KG1 (cell line): ENCODE data around the gene ZIC1.

Source experiments
- DNase-seq: peaks from one replicate; lab custom pipeline; 2025; lab: John Stamatoyannopoulos, UW

The ZIC1 gene

DNA sequence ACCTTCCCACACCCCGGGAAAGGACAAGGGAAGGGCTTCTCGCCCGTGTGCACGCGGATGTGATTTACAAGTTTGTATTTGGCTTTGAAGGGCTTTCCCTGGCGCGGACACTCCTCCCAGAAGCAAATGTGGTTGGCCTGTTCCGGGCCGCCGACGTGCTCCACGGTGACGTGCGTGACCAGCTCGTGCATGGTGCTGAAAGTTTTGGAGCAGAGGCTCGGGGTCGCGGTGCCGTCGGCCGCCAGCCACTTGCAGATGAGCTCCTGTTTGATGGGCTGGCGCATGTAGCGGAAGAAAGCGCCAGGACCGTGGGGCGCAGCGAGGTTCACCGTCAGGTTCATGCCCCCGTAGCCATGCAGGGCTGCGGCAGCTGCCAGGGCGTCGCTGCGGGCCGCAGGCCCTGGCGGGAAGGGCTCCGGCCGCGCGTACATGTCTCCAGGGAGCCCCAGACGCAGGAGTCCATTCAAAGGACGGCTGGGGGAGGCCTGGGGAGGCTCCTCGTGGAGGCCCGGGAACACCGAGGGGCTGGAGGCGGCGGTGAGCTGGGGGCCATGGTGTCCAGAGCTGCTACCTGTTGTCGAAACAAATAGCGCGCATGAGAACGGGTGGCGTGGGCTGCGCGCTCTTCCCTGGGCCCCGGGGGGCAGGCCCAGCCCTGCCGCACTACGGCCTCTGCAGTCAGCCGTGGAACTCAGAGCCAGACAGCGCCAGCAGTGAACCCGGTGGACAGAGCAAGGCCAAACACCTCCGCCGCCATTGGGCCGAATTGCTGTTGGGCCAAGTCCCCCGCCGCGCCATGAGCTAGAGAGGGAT, 13.1 kb upstream of the ZIC1 start:
- DNase-seq = no peak

- DNase-seq = no peak
Measured at GRCh38 chr3:147396712-147397046, 12.5 kb upstream of the ZIC1 start.

DNA sequence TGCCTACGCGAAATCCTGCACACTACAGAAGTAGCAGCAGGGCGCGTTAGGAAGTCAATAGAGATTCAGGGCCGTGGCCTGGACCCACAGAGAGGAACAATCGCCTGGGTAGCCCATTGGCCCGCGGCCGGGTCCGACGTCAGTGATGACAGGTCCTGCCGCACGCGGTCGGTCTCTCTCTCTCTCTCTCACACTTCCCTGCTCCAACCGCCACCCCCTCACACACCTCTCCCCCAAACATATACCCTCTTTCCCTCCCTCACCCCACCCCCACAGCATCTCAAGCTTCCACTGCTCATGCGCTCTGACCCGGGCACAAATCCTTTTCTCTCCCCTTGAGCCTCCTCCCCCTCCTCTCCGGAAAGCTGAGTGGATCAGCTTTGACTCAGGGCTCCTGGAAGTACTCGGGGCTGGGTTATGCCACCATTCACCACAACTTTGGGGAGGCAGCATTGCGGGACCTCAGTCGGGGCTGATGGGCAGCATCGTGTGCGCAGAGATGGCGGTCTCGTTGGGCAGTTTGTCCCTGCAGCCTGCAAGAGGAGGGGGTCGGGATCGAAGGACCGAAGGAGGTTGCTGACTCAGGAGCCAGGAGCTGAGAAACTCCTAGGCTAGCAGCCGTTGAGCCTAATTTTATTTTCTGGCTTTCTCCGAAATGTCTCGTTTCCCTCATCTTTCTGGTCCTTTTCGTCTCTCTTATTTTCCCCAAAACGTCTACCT, 11.8 kb upstream of the ZIC1 start:
- DNase-seq = no peak

- DNase-seq = no peak
Measured at GRCh38 chr3:147397875-147398812, 11.0 kb upstream of the ZIC1 start.

GRCh38 chr3:147398813-147399534, 10.2 kb upstream of the ZIC1 start:
- no peak for DNase-seq

DNA sequence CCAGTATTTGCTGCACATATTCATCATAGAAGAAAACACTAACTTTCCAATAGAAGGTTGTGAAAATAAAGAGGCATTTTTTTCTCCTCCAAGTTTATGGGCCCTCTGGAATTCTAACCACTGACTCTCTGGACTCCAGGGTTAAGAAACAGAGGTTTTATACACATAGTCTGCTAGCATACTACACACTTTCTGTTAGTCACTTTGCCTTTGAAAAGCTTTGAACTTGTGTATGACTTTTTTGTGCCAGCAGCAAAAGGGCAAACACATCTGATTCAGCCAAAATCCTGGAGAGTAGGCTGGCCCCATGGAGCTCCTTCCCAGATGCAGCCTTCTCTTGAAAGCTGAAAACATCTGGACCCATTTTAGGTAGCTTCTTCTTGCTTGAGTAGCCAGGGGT, 9.1 kb upstream of the ZIC1 start:
- no peak for DNase-seq

DNA sequence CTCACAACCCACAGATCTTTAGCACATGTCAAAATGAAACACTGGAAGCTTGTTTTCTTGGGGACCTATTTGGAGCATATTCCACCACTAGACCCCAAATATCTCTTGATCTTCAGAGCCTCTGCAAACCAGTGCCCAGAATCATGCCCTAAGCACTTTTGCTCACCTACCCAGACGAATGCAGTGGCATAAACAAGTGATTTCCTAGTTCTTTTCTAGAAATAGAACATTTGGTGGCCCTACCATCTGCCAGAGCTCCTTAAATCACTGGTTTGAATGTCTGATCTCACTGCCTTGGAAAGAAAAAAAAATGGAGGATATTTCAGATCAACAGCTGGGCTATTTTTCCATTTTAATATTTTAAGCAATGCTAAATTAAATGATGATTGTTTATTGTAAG, 8.2 kb upstream of the ZIC1 start:
- DNase-seq = no peak

GRCh38 chr3:147401421-147401820, 7.7 kb upstream of the ZIC1 start:
- DNase-seq = no peak

DNA sequence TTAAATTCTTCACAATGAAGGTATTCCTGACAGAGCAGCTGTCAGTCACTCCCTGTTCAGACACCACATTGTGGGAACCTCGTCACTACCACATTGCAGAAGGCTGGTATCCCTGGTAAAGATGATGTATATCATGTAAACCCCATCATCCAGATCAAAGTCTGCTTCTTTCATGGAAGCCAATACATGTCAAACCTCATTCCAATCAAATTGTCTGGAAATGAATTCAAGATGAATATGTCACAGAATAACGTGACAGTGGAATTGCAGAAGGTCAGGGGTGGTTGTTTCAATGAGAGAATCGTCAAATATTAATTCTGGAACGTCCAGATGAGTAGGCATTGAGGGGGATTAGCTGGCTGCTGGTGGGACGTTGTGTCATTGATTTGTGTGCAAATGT, 7.0 kb upstream of the ZIC1 start:
- DNase-seq = no peak

DNA sequence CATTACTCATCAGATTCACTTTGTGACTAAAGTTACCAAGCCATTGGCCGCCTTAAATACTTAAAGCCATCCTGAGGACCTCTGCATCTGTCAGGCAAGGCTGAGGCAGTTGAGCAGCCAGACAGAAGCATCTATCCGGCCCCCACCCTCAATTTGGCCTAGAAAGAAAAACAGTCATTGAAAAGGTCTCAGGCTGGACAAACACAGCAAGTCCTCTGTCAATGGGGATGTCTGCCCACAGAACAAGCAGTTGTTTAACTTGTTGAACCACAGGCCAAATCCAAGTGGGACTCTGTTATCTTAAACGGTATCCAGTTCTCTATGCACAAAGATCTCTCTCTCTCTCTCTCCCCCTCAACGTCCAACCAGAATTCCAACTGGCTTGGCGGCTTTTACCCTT, 5.7 kb upstream of the ZIC1 start:
- no peak for DNase-seq

DNA sequence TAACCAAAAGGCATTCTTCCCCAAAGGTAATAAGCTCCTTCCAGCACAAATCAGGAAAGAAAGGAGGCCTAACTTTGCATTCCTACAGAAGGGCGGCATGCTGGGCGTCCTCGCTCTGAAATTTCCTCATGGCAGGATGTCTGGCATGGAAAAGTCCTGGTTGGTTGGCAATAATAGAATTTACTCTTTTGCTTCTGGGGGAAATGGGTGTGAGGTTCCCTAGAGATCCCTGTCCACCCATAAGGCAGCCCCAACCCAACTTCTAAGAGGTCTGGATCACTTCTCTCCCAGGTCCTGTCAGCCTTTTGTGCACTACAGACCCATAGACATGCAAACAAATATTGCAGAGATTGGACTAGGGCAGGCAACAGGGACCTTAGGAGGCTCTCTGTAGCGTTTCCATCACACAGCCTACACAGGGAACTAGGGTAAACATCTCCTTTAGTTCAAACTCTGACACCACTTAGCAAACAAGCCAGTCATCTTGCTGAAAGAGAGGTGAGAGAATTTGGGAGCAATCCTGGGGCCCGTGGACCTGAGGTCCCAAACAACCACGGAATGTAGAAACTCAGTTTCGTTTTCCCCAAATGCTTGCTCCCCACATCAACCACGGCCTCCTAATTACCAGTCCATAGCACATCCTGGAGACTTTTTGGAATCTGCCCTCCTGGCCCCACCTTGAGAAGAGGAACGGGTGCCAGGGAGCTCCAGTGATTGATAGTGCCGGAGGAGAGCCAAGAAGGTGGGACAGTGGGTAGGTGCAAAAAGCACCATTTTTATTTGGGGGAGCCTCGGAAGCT, 5.0 kb upstream of the ZIC1 start:
- DNase-seq = no peak

DNA sequence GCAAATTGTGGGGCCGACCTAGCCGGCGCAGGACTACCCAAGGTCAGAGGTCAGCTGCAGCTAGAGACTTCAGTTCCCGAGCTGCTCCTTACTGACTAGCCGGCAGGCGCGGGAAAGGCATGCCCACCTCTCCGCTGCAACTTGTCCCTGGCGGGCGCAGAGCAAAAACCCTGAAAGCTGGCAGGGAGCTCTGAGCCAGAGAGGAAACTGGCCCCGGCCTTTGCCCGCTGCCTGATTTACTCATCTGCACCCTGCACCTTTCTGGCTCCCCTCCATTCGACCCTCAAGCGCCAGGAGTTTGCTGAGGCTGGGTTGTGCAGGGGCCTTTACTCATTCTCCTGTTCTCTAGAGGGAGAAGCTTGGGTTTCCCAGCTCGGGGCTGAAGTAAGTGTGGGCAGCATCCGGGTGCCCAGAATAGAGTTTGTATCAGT, 4.3 kb upstream of the ZIC1 start:
- no peak for DNase-seq

GRCh38 chr3:147405231-147406027, 3.7 kb upstream of the ZIC1 start:
- no peak for DNase-seq

GRCh38 chr3:147406028-147406931, 2.9 kb upstream of the ZIC1 start, which contains the start of gene ZIC4:
TSS of gene ZIC4 (minus strand) at chr3:147406543. CDS start at chr3:147402797, 3,746 bp downstream.
- no peak for DNase-seq

GRCh38 chr3:147407114-147407497, 2.1 kb upstream of the ZIC1 start:
- no peak for DNase-seq

DNA sequence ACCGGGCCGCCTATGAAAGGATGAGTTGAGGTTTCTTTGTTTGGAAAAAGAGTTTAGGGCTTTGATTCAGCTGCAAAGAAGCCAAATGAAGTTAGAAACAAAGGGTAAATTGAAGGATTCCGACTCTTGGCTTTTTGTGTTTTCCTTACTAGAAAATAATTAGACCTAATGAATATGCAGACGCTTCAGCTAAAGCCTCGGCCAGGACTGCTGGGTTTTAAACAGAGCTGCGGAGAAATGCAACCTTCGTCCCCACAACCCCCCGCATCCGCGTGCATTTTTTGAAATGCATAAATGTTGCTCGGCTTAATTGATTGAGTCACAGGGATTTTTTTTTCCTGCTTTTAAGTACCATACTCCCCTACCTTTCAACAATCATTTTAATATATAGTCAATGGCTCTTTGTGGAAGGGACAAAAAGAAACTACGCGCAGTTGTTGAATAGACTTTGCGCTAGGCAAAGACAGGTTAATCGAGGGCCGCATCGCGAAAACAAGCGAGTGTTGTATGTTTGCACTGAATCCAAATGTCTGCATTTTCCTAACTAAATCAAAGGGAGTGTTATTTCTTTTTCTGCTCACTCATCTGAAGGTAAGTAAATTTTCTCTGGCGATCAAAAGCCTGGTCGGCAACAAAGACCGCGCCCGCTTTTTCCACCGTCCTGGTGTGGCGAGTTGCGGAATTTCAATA, 1.5 kb upstream of the ZIC1 start:
- no peak for DNase-seq

DNA sequence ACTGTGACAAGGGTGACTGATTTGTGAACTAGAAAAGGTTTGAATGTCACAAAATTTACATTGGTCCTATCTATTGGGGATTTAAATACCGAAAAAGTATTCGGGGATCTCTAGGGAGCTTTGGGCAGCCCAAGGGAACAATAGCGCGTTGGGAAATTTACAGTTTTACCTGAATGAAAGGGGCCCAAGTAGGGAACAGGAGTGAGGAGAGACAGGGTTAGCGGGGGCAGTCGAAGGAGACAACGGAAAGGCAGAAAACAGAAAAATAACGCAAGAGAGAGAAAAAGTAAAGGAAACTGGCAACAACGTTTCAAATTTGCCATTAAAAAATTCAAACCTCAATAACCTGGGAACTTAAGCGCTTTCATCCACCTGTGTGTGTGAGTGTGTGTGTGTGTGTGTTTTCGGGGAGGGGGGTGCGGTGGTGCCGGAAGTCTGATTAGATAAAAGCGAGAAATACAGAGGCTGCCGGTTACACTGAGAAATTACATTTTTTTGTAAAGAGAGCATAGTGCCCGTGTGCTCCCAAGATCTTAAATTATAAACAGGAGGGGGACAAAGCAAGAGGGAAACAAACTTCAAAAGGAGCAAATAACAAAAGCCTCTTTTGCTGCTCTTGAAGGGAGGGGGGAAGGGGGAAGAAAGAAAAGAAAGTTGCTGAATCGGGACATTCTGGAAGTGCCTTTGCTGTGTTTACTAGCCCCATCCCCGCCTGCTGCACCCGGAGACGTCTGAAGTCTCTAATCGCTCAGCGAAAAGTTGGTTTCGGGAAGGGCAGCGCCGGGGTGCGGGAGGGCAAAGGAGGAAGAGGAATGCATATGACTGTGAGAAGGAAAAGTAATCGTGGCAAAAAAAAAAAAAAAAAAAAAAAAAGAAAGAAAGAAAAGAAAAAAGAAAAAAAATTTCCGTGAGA, 721 bp upstream of the ZIC1 start:
- no peak for DNase-seq
